ENCODE data around the gene TMEM134. TPM values are rescaled to one million over a fixed set of nuclear protein-coding genes. Genes with fewer than 3 reads are reported as not detected.

The TMEM134 gene
- total and polyA plus RNA-seq, 9 of the 15 experiments (the other 6 are each of a cell fraction or from before 2014, with no cell fraction given) = 0.63 to 48.4 (median 10.7) TPM

GRCh38 chr11:67420646-67421429 lies 48.2 kb downstream of the TMEM134 start (continued):
- peak; percentile 46; the same call in 1 of the 2 replicates for TF ChIP-seq ZBTB7A (IDR thresholded peaks at IDR 0.05; ENCODE audit: borderline replicate concordance, control insufficient read depth, low read depth, low read length)
- no peak for TF ChIP-seq PTRF (tag; IDR thresholded peaks at IDR 0.05)
- TF ChIP-seq RFX5 (IDR thresholded peaks at IDR 0.05; ENCODE audit: low read depth, low read length) = no peak
- peak; percentile 87; the same call in 1 of the 2 replicates for TF ChIP-seq ARID4B (CRISPR knock-in tag; IDR thresholded peaks at IDR 0.05)
- TF ChIP-seq HIVEP1 (CRISPR knock-in tag; IDR thresholded peaks at IDR 0.05) = no peak
- TF ChIP-seq RBM15 (IDR thresholded peaks at IDR 0.05; ENCODE audit: insufficient read depth, low read length) = no peak
- peak; percentile 34; the same call in 1 of the 2 replicates for TF ChIP-seq HMGXB4 (CRISPR knock-in tag; IDR thresholded peaks at IDR 0.05)
- TF ChIP-seq SMAD2 (IDR thresholded peaks at IDR 0.05; ENCODE audit: low read depth, low read length) = no peak
- TF ChIP-seq CXXC5 (CRISPR knock-in tag; IDR thresholded peaks at IDR 0.05) = peak; percentile 89
- TF ChIP-seq HDAC6 (IDR thresholded peaks at IDR 0.05; ENCODE audit: low read depth, low read length) = no peak
- TF ChIP-seq EZH2 (IDR thresholded peaks at IDR 0.05; ENCODE audit: borderline replicate concordance, low read depth, low read length) = no peak
- TF ChIP-seq ZNF445 (CRISPR knock-in tag; IDR thresholded peaks at IDR 0.05; ENCODE audit: low read depth) = no peak
- no peak for TF ChIP-seq MCM5 (IDR thresholded peaks at IDR 0.05; ENCODE audit: low read depth)
- no peak for TF ChIP-seq MTA2 (IDR thresholded peaks at IDR 0.05; ENCODE audit: low read depth)
- no peak for TF ChIP-seq ZNF133 (CRISPR knock-in tag; IDR thresholded peaks at IDR 0.05)
- TF ChIP-seq SLC30A9 (CRISPR knock-in tag; IDR thresholded peaks at IDR 0.05) = no peak
- TF ChIP-seq ZBTB9 (CRISPR knock-in tag; IDR thresholded peaks at IDR 0.05) = peak; percentile 38; the same call in 1 of the 2 replicates
- TF ChIP-seq L3MBTL2 (IDR thresholded peaks at IDR 0.05) = peak; percentile 95
- no peak for TF ChIP-seq ZKSCAN1 (IDR thresholded peaks at IDR 0.05; ENCODE audit: low read depth, low read length)
- TF ChIP-seq TAF9B (IDR thresholded peaks at IDR 0.05; ENCODE audit: partially characterized antibody) = no peak
- peak; percentile 45; the same call in 1 of the 2 replicates for TF ChIP-seq ZNF24 (IDR thresholded peaks at IDR 0.05)
- TF ChIP-seq HDGF (IDR thresholded peaks at IDR 0.05) = no peak

Measured in K562 (cell line).